Smooth muscle cell (in vitro differentiated cells): ENCODE data around the gene CTDNEP1. TPM values are rescaled to one million over a fixed set of nuclear protein-coding genes. Genes with fewer than 3 reads are reported as not detected.

Experiments used
- DNase-seq: peaks from one replicate; lab custom pipeline; 2025; ENCODE audit not compliant: unreplicated experiment; lab: John Stamatoyannopoulos, UW
- H2AFZ ChIP-seq: fragments of 200-600 bp; sonication (generic); 2 replicates; pipeline ENCODE4 v1.6.0; 2016; ENCODE audit warnings: antibody characterized with exemption, low read depth, mild to moderate bottlenecking
- H3F3A ChIP-seq: fragments of 200-600 bp; sonication (generic); 2 replicates; pipeline ENCODE4 v1.6.0; 2017; ENCODE audit warnings: antibody characterized with exemption, low read depth
- H3K27ac ChIP-seq: fragments of 200-600 bp; sonication (generic); 2 replicates; pipeline ENCODE4 v1.5.1; 2016; ENCODE audit warnings: low read depth, mild to moderate bottlenecking
- H3K27me3 ChIP-seq: fragments of 200-600 bp; sonication (generic); 2 replicates; pipeline ENCODE4 v1.6.1; 2016; ENCODE audit warnings: low read depth, mild to moderate bottlenecking
- H3K36me3 ChIP-seq: fragments of 200-600 bp; sonication (generic); 2 replicates; pipeline ENCODE4 v1.5.1; 2016; ENCODE audit warnings: low read depth
- H3K4me1 ChIP-seq: fragments of 200-600 bp; sonication (generic); 2 replicates; pipeline ENCODE4 v1.5.1; 2016; ENCODE audit warnings: low read depth
- H3K4me2 ChIP-seq: fragments of 200-600 bp; sonication (generic); 2 replicates; pipeline ENCODE4 v1.6.0; 2016; ENCODE audit warnings: mild to moderate bottlenecking
- H3K4me3 ChIP-seq: fragments of 200-600 bp; sonication (generic); 2 replicates; pipeline ENCODE4 v1.5.1; 2016; ENCODE audit warnings: mild to moderate bottlenecking
- H3K79me2 ChIP-seq: fragments of 200-600 bp; sonication (generic); 2 replicates; pipeline ENCODE4 v1.6.0; 2016; ENCODE audit warnings: low read depth, mild to moderate bottlenecking
- H3K9ac ChIP-seq: fragments of 200-600 bp; sonication (generic); 2 replicates; pipeline ENCODE4 v1.6.0; 2016; ENCODE audit warnings: low read depth
- H3K9me3 ChIP-seq: fragments of 200-600 bp; sonication (generic); replicated peaks from 2 replicates; pipeline ENCODE4 v1.5.1; 2016; ENCODE audit warnings: low read depth
- H4K20me1 ChIP-seq: fragments of 200-600 bp; sonication (generic); 2 replicates; pipeline ENCODE4 v1.6.0; 2016; ENCODE audit warnings: low read depth
- CTCF ChIP-seq: fragments of 200-600 bp; sonication (generic); IDR thresholded peaks from 2 replicates; pipeline ENCODE4 v1.5.1; 2017; ENCODE audit warnings: borderline replicate concordance, mild to moderate bottlenecking, antibody characterized with exemption; ENCODE audit not compliant: insufficient read depth, poor library complexity, severe bottlenecking
- WGBS: methylation state at CpG from one replicate; pipeline ENCODE4 v1.1.7; 2016; ENCODE audit warnings: low lambda C conversion rate; 5-methylcytosine and 5-hydroxymethylcytosine counted together
- polyA plus RNA-seq: library from polyadenylated mRNA; unstranded; fragments of >200 nt; fragmentation: Nextera tagmentation; extraction: Ambion mirVana; gene quantifications from 2 replicates; pipeline ENCODE4 v1.2.1, GENCODE V29; 2016
- total RNA-seq: library from RNA; depleted of rRNA; stranded (reverse); fragments of >200 nt; gene quantifications from 2 replicates; pipeline ENCODE4 v1.2.3, GENCODE V29; 2014

CTDNEP1 gene
- total and polyA plus RNA-seq, 2 experiments from 2014 or later = 57.5 to 88.4 TPM

- H3K27ac ChIP-seq = peak overlapping the region; percentile 95
- peak overlapping the region; percentile 84 for H3K4me2 ChIP-seq
- no peak overlapping the region for H2AFZ ChIP-seq
- H4K20me1 ChIP-seq = peaks cover 15% of the 10 kb centered on the region
- H3K27me3 ChIP-seq = no peaks in the 10 kb centered on the region
- no peak for TF ChIP-seq CTCF
- no peaks in the 10 kb centered on the region for H3K36me3 ChIP-seq
- H3K4me3 ChIP-seq = peak overlapping the region; percentile 82
- H3K9me3 ChIP-seq = no peaks in the 10 kb centered on the region
- H3F3A ChIP-seq = peaks cover 38% of the 10 kb centered on the region
- 59% methylated on average over 9 of the region's 9 CpGs for WGBS
- DNase-seq = no peak
- H3K4me1 ChIP-seq = peaks cover 26% of the 10 kb centered on the region
- peaks cover 54% of the 10 kb centered on the region for H3K79me2 ChIP-seq
- H3K9ac ChIP-seq = peak overlapping the region; percentile 99
These were observed 10.3 kb downstream of the CTDNEP1 start for GRCh38 chr17:7241090-7241733.

- H3K4me1 ChIP-seq = peaks cover 26% of the 10 kb centered on the region
- no peaks in the 10 kb centered on the region for H3K36me3 ChIP-seq
- no peak overlapping the region for H2AFZ ChIP-seq
- peaks cover 56% of the 10 kb centered on the region for H3K79me2 ChIP-seq
- H3K4me3 ChIP-seq = peak overlapping the region; percentile 49
- 84% methylated on average over 4 of the region's 4 CpGs for WGBS
- no peak for DNase-seq
- no peaks in the 10 kb centered on the region for H3K9me3 ChIP-seq
- H4K20me1 ChIP-seq = peaks cover 20% of the 10 kb centered on the region
- no peaks in the 10 kb centered on the region for H3K27me3 ChIP-seq
- H3F3A ChIP-seq = peaks cover 44% of the 10 kb centered on the region
- no peak for TF ChIP-seq CTCF
- peak overlapping the region; percentile 84 for H3K4me2 ChIP-seq
- H3K9ac ChIP-seq = peak overlapping the region; percentile 99
- peak overlapping the region; percentile 95 for H3K27ac ChIP-seq
These were observed 11.2 kb downstream of the CTDNEP1 start for GRCh38 chr17:7240375-7240774.

- TF ChIP-seq CTCF = no peak
These were observed 12.2 kb downstream of the CTDNEP1 start, which contains the start of gene PHF23 for GRCh38 chr17:7239091-7240027. Gene PHF23 (minus strand): TSS chr17:7239457. CDS start chr17:7239279, 178 bp downstream.

More at GRCh38 chr17:7239091-7240027, 12.2 kb downstream of the CTDNEP1 start, which contains the start of gene PHF23:
- Histone ChIP-seq H3K4me2 (peak within 1 kb of the TSS; percentile 91), H3K4me3 (peak within 1 kb of the TSS; percentile 98), H3K9ac (peak within 1 kb of the TSS; percentile 86), H2AFZ (no peak within 1 kb of the TSS), H3K27me3 (no peaks in the 10 kb centered on the region), H4K20me1 (peaks cover 20% of the 10 kb centered on the region), H3K9me3 (no peaks in the 10 kb centered on the region), H3K79me2 (peaks cover 62% of the 10 kb centered on the region), H3K27ac (peak within 1 kb of the TSS; percentile 95), H3K36me3 (no peaks in the 10 kb centered on the region), H3F3A (peaks cover 53% of the 10 kb centered on the region), H3K4me1 (peaks cover 26% of the 10 kb centered on the region)
- WGBS = under 1% methylated on average over 56 of the region's 72 CpGs
- DNase-seq = peak; percentile 94
